ENCODE data around the gene ZNRF3.

GRCh38 chr22:28841111-28841510, 42.3 kb upstream of the ZNRF3 start:
- TF ChIP-seq POLR2A (IDR thresholded peaks at IDR 0.05) = no peak
- TF ChIP-seq, protein P1, sequence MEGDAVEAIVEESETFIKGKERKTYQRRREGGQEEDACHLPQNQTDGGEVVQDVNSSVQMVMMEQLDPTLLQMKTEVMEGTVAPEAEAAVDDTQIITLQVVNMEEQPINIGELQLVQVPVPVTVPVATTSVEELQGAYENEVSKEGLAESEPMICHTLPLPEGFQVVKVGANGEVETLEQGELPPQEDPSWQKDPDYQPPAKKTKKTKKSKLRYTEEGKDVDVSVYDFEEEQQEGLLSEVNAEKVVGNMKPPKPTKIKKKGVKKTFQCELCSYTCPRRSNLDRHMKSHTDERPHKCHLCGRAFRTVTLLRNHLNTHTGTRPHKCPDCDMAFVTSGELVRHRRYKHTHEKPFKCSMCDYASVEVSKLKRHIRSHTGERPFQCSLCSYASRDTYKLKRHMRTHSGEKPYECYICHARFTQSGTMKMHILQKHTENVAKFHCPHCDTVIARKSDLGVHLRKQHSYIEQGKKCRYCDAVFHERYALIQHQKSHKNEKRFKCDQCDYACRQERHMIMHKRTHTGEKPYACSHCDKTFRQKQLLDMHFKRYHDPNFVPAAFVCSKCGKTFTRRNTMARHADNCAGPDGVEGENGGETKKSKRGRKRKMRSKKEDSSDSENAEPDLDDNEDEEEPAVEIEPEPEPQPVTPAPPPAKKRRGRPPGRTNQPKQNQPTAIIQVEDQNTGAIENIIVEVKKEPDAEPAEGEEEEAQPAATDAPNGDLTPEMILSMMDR (IDR thresholded peaks at IDR 0.05) = no peak
